ENCODE results near the gene IMP3.

The IMP3 gene

GRCh38 chr15:75672646-75673425 lies 32.8 kb upstream of the IMP3 start:
- no peak for DNase-seq (ENCODE audit: low read depth in 2 of 2)

GRCh38 chr15:75671730-75672602 lies 31.9 kb upstream of the IMP3 start:
- DNase-seq (ENCODE audit: low read depth in 2 of 2): no peak

GRCh38 chr15:75669879-75670212 lies 29.8 kb upstream of the IMP3 start:
- no peak for DNase-seq (ENCODE audit: low read depth in 2 of 2)

- DNase-seq (ENCODE audit: low read depth in 2 of 2): no peak
Measured at GRCh38 chr15:75669191-75669878, 29.3 kb upstream of the IMP3 start.

GRCh38 chr15:75666823-75667501 lies 26.9 kb upstream of the IMP3 start:
- no peak for DNase-seq (ENCODE audit: low read depth in 2 of 2)

GRCh38 chr15:75663931-75664421 lies 24.0 kb upstream of the IMP3 start:
- no peak for DNase-seq (ENCODE audit: low read depth in 2 of 2)

- DNase-seq (ENCODE audit: low read depth in 2 of 2): no peak
Measured at GRCh38 chr15:75662823-75663519, 22.9 kb upstream of the IMP3 start.

GRCh38 chr15:75661756-75662140 lies 21.7 kb upstream of the IMP3 start:
- no peak for DNase-seq (ENCODE audit: low read depth in 2 of 2)

GRCh38 chr15:75661100-75661755 lies 21.2 kb upstream of the IMP3 start:
- DNase-seq (ENCODE audit: low read depth in 2 of 2): no peak

- no peak for DNase-seq (ENCODE audit: low read depth in 2 of 2)
Measured at GRCh38 chr15:75659928-75660645, 20.1 kb upstream of the IMP3 start.

- no peak for DNase-seq (ENCODE audit: low read depth in 2 of 2)
Measured at GRCh38 chr15:75659141-75659771, 19.2 kb upstream of the IMP3 start.

- DNase-seq (ENCODE audit: low read depth in 2 of 2): no peak
Measured at GRCh38 chr15:75656813-75657212, 16.8 kb upstream of the IMP3 start.

- DNase-seq (ENCODE audit: low read depth in 2 of 2): no peak
Measured at GRCh38 chr15:75656331-75656730, 16.3 kb upstream of the IMP3 start.

GRCh38 chr15:75655931-75656330 lies 15.9 kb upstream of the IMP3 start:
- no peak for DNase-seq (ENCODE audit: low read depth in 2 of 2)

GRCh38 chr15:75654201-75654907 lies 14.3 kb upstream of the IMP3 start:
- DNase-seq (ENCODE audit: low read depth in 2 of 2): no peak

GRCh38 chr15:75653347-75653913 lies 13.4 kb upstream of the IMP3 start:
- DNase-seq (ENCODE audit: low read depth in 2 of 2): no peak

GRCh38 chr15:75651810-75652543 lies 12.0 kb upstream of the IMP3 start:
- DNase-seq (ENCODE audit: low read depth in 2 of 2): no peak
